Measurements from ENCODE around the gene GNS.
"Not testable (repeated sequence)": the region's sequence is repeated elsewhere in the genome, so short reads cannot be mapped to it uniquely, and the experiment has no call there.

GRCh38 chr12:64775147-64775736, 16.0 kb upstream of the GNS start:
- TF ChIP-seq REST (IDR thresholded peaks at IDR 0.05); CTCF (IDR thresholded peaks at IDR 0.05; ENCODE audit: low read depth, low read length, missing input control); YY1 (IDR thresholded peaks at IDR 0.05); TAF1 (conservative IDR thresholded peaks at IDR 0.05); RAD21 (IDR thresholded peaks at IDR 0.05); ZBTB33 (IDR thresholded peaks at IDR 0.05); MAX (IDR thresholded peaks at IDR 0.05); GABPA (IDR thresholded peaks at IDR 0.05 in 1 of 2, conservative IDR thresholded peaks at IDR 0.05 in 1 of 2); ATF3 (IDR thresholded peaks at IDR 0.05); HNF4A (conservative IDR thresholded peaks at IDR 0.05); SP1 (IDR thresholded peaks at IDR 0.05); JUND (IDR thresholded peaks at IDR 0.05); RXRA (IDR thresholded peaks at IDR 0.05): not testable (repeated sequence)

All from liver (tissue), 3 donors.